ENCODE measurements around the gene CDKL2. TPM values are rescaled to one million over a fixed set of nuclear protein-coding genes. Genes with fewer than 3 reads are reported as not detected.
A peak's percentile ranks its signal among the peaks of the same experiment; 100 is the strongest.

The CDKL2 gene
- total and polyA plus RNA-seq, 2 experiments from 2014 or later: 1.8 to 3.1 TPM

DNA sequence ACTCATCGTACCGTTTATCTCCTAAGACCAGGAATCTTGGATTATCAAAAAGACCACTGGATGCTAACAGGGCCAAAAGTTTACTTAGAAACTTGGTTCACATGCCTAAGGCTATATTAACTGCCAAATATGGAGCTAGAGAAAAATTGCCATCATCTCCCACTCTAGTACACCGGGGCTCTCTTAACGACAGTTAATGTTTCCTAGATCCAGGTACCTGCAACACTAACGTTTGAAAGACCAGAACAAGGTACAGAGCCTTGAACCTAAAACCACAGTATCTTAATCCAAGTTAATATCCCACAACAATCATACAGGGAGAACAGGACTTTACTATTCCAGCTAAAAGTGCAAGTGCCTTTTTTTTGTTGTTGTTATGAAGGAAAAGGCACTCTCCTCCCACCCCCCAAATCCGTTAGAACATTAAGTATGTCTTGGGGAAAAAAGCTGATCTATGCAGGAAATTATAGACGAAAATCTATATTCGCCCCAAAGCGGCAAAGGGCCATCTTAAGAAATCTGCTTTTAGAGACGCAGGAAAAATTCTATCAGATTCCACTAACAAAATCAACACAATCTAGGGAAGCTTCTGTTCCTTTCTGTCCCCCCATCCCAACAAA is 41.6 kb upstream of the CDKL2 start:
- Mint-ChIP-seq H3K36me3 (ENCODE audit: low read depth) (peaks cover 3% of the 10 kb centered on the region; the same call in 2 of the 3 replicates), H3K27ac (peak overlapping the region; percentile 97), H3K9me3 (no peaks in the 10 kb centered on the region; the same call in 1 of the 3 replicates), H3K27me3 (ENCODE audit: insufficient read depth, low read depth, poor library complexity) (peaks cover 23% of the 10 kb centered on the region), H3K4me3 (peak overlapping the region; percentile 92), H3K4me1 (peaks cover 63% of the 10 kb centered on the region)
- peaks cover 9% of the 10 kb centered on the region; the same call in 1 of the 2 replicates for H3F3A ChIP-seq (replicated peaks; ENCODE audit: low read depth)
- H3K4me3 ChIP-seq: peak overlapping the region; percentile 95
- DNase-seq (ENCODE audit: low spot score) (no peak), ATAC-seq (no peak)
- no peaks in the 10 kb centered on the region for H3K27me3 ChIP-seq (ENCODE audit: insufficient read depth)
- H3K27ac ChIP-seq (ENCODE audit: low read depth): peak overlapping the region; percentile 95
- H3K79me2 ChIP-seq (replicated peaks; ENCODE audit: insufficient read depth): peaks cover 85% of the 10 kb centered on the region
- H3K36me3 ChIP-seq (ENCODE audit: insufficient read depth): no peaks in the 10 kb centered on the region
- peak overlapping the region; percentile 97 for H3K4me2 ChIP-seq
- peaks cover 65% of the 10 kb centered on the region for H3K4me1 ChIP-seq (ENCODE audit: insufficient read depth)
- TF ChIP-seq CTCF (conservative IDR thresholded peaks at IDR 0.05; ENCODE audit: low read depth in 2 of 2) (no peak), ZNF114 (CRISPR knock-in tag; IDR thresholded peaks at IDR 0.05) (no peak), JUNB (IDR thresholded peaks at IDR 0.05; ENCODE audit: unreplicated experiment) (no peak), STAT1 (IDR thresholded peaks at IDR 0.05; ENCODE audit: unreplicated experiment) (no peak), REST (IDR thresholded peaks at IDR 0.05; ENCODE audit: unreplicated experiment) (no peak), ETS1 (IDR thresholded peaks at IDR 0.05) (no peak), CREB1 (CRISPR knock-in tag; IDR thresholded peaks at IDR 0.05; ENCODE audit: low read depth) (no peak), EZH2 (IDR thresholded peaks at IDR 0.05; ENCODE audit: low read depth, unreplicated experiment) (no peak), ZNF331 (CRISPR knock-in tag; IDR thresholded peaks at IDR 0.05; ENCODE audit: low read depth) (no peak), NANOG (IDR thresholded peaks at IDR 0.05; ENCODE audit: borderline replicate concordance) (no peak), EZH2phosphoT487 (IDR thresholded peaks at IDR 0.05; ENCODE audit: unreplicated experiment) (no peak), POLR2AphosphoS5 (IDR thresholded peaks at IDR 0.05; ENCODE audit: low read depth) (no peak), ZNF462 (CRISPR knock-in tag; IDR thresholded peaks at IDR 0.05) (no peak)
- no peaks in the 10 kb centered on the region for H3K9me2 ChIP-seq (ENCODE audit: insufficient read depth)
- H4K20me1 ChIP-seq (replicated peaks; ENCODE audit: insufficient read depth): peaks cover 48% of the 10 kb centered on the region
- no peak overlapping the region for H2AFZ ChIP-seq
